Measurements from ENCODE around the gene FIP1L1. TPM values are rescaled to one million over a fixed set of nuclear protein-coding genes. Genes with fewer than 3 reads are reported as not detected.

The FIP1L1 gene
- total and polyA plus RNA-seq, 2 of the 13 experiments (the other 11 are each of a cell fraction or from before 2014, with no cell fraction given), result 14.9 to 69.4 TPM

DNA sequence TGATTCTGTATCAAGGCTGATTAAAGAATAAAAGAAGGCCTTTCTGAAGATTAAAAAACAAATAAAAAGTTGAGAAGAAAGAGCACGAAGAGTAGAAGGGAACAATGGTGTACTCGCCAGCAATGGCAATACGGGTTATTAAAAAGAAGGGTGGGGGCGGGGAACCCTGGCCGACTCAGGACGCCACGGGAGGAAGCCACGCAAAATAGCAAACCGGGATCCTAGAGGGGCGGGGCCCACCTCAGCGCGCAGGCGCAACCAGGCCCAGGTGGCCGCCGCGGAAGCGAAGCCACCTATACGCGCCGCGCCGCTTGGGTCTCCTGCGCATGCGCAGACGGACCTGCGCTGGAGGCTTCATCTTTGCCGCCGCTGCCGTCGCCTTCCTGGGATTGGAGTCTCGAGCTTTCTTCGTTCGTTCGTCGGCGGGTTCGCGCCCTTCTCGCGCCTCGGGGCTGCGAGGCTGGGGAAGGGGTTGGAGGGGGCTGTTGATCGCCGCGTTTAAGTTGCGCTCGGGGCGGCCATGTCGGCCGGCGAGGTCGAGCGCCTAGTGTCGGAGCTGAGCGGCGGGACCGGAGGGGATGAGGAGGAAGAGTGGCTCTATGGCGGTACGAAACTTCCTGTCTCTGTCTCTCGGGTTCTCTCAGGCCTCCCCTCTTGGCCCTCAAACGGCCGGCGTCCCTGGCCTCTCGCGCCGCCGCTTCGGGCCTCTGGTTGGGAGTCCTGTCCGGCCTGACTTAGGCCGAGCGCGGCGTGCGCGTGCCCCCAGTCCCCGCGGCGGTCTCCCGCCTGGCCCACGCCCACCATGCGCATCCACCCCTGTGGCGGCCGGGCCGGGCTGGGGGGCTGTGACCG lies at the start of gene FIP1L1 (continued):
- TF ChIP-seq STAT6 (CRISPR knock-in tag; IDR thresholded peaks at IDR 0.05; ENCODE audit: borderline replicate concordance), result peak; percentile 13; the same call in 1 of the 2 replicates
- TF ChIP-seq ZNF816 (CRISPR knock-in tag; IDR thresholded peaks at IDR 0.05; ENCODE audit: borderline replicate concordance), result peak; percentile 90
- peak; percentile 32; the same call in 1 of the 2 replicates for TF ChIP-seq MIER3 (CRISPR knock-in tag; IDR thresholded peaks at IDR 0.05; ENCODE audit: borderline replicate concordance)
- TF ChIP-seq MXD3 (CRISPR knock-in tag; IDR thresholded peaks at IDR 0.05), result peak; percentile 86
- peak; percentile 62; the same call in 1 of the 2 replicates for TF ChIP-seq ZNF225 (CRISPR knock-in tag; IDR thresholded peaks at IDR 0.05)
- peak; percentile 21; the same call in 1 of the 2 replicates for TF ChIP-seq ZNF788 (CRISPR knock-in tag; IDR thresholded peaks at IDR 0.05; ENCODE audit: borderline replicate concordance)
- peak; percentile 77; the same call in 1 of the 2 replicates for TF ChIP-seq ZNF546 (CRISPR knock-in tag; conservative IDR thresholded peaks at IDR 0.05)
- TF ChIP-seq, protein P1, sequence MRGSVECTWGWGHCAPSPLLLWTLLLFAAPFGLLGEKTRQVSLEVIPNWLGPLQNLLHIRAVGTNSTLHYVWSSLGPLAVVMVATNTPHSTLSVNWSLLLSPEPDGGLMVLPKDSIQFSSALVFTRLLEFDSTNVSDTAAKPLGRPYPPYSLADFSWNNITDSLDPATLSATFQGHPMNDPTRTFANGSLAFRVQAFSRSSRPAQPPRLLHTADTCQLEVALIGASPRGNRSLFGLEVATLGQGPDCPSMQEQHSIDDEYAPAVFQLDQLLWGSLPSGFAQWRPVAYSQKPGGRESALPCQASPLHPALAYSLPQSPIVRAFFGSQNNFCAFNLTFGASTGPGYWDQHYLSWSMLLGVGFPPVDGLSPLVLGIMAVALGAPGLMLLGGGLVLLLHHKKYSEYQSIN (CRISPR knock-in tag; IDR thresholded peaks at IDR 0.05; ENCODE audit: borderline replicate concordance), result 0 out of 2 replicates have a peak, but pooled peaks have one; percentile 63
- peak; percentile 70; the same call in 1 of the 2 replicates for TF ChIP-seq ZNF572 (CRISPR knock-in tag; IDR thresholded peaks at IDR 0.05)
- TF ChIP-seq ZSCAN9 (CRISPR knock-in tag; IDR thresholded peaks at IDR 0.05; ENCODE audit: borderline replicate concordance), result no peak
- peak; percentile 54 for TF ChIP-seq AGO1 (IDR thresholded peaks at IDR 0.05; ENCODE audit: low read depth, low read length, poor library complexity, severe bottlenecking)
- no peak for TF ChIP-seq SP1 (IDR thresholded peaks at IDR 0.05)
- TF ChIP-seq SP1 (CRISPR knock-in tag; IDR thresholded peaks at IDR 0.05), result no peak
- peak; percentile 74; the same call in 1 of the 2 replicates for TF ChIP-seq THAP7 (CRISPR knock-in tag; IDR thresholded peaks at IDR 0.05)
- TF ChIP-seq ELF3 (CRISPR knock-in tag; IDR thresholded peaks at IDR 0.05), result peak; percentile 66
- TF ChIP-seq CREM (IDR thresholded peaks at IDR 0.05), result no peak; the same call in 1 of the 2 replicates
- TF ChIP-seq CREM (CRISPR knock-in tag; IDR thresholded peaks at IDR 0.05), result no peak
- TF ChIP-seq MEF2D (CRISPR knock-in tag; IDR thresholded peaks at IDR 0.05), result no peak; the same call in 1 of the 2 replicates
- no peak for TF ChIP-seq FOXK2 (IDR thresholded peaks at IDR 0.05)
- peak; percentile 79; the same call in 1 of the 2 replicates for TF ChIP-seq CHCHD3 (CRISPR knock-in tag; IDR thresholded peaks at IDR 0.05)
- TF ChIP-seq CAMTA2 (CRISPR knock-in tag; IDR thresholded peaks at IDR 0.05; ENCODE audit: borderline replicate concordance), result no peak
- TF ChIP-seq DR1 (CRISPR knock-in tag; IDR thresholded peaks at IDR 0.05), result 0 out of 2 replicates have a peak, but pooled peaks have one; percentile 21
- peak; percentile 40; the same call in 1 of the 2 replicates for TF ChIP-seq NR2F2 (IDR thresholded peaks at IDR 0.05; ENCODE audit: borderline replicate concordance, low read depth)
- peak; percentile 70; the same call in 1 of the 2 replicates for TF ChIP-seq ZNF367 (CRISPR knock-in tag; IDR thresholded peaks at IDR 0.05; ENCODE audit: borderline replicate concordance)
- no peak for TF ChIP-seq ZBTB38 (CRISPR knock-in tag; IDR thresholded peaks at IDR 0.05)
